HepG2 (cell line): ENCODE results near the gene SMIM36. TPM values are rescaled to one million over a fixed set of nuclear protein-coding genes. Genes with fewer than 3 reads are reported as not detected.
A peak's percentile ranks its signal among the peaks of the same experiment; 100 is the strongest.

Experiments used
- ETS1 ChIP-seq: sonication (generic); formaldehyde crosslinking; IDR thresholded peaks from 2 replicates; pipeline ENCODE4 v1.4.0; 2020; ENCODE audit warnings: missing genetic modification reagents
- FOSL1 ChIP-seq: sonication (generic); formaldehyde crosslinking; IDR thresholded peaks from 2 replicates; pipeline ENCODE4 v1.9.0; 2021; ENCODE audit warnings: missing genetic modification reagents, borderline replicate concordance
- GATA4 ChIP-seq: sonication (generic); IDR thresholded peaks from 2 replicates; pipeline ENCODE4 v1.6.1; 2016; ENCODE audit warnings: antibody characterized with exemption, low read depth, borderline replicate concordance
- HDAC1 ChIP-seq: sonication (generic); formaldehyde crosslinking; IDR thresholded peaks from 2 replicates; pipeline ENCODE4 v1.5.1; 2020; ENCODE audit warnings: mild to moderate bottlenecking, missing genetic modification reagents
- HIVEP1 ChIP-seq: sonication (generic); formaldehyde crosslinking; IDR thresholded peaks from 2 replicates; pipeline ENCODE4 v1.4.0; 2020; ENCODE audit warnings: mild to moderate bottlenecking, missing genetic modification reagents
- KDM4B ChIP-seq: sonication (generic); formaldehyde crosslinking; IDR thresholded peaks from 2 replicates; pipeline ENCODE4 v1.4.0; 2020; ENCODE audit warnings: missing genetic modification reagents
- MAZ ChIP-seq, 2 experiments: sonication (generic) in 1 of 2; formaldehyde crosslinking in 1 of 2; IDR thresholded peaks; 2 replicates each; pipeline versions ENCODE4 v1.5.0 to v1.6.1; 2012 to 2020; ENCODE audit warnings: low read depth in 2 of 2, mild to moderate bottlenecking in 2 of 2, borderline replicate concordance in 1 of 2, improper control_type of control experiment in 1 of 2, low read length in 1 of 2, missing genetic modification reagents in 1 of 2, moderate library complexity in 1 of 2
- NBN ChIP-seq: fragments of 450-650 bp; conservative IDR thresholded peaks from 2 replicates; pipeline ENCODE4 v1.6.1; 2017
- NFIC ChIP-seq: IDR thresholded peaks from 2 replicates; pipeline ENCODE4 v1.6.1; 2012; ENCODE audit warnings: mild to moderate bottlenecking, low read length, inconsistent platforms
- PCBP1 ChIP-seq: fragments of 200-400 bp; formaldehyde crosslinking; IDR thresholded peaks from 2 replicates; pipeline ENCODE4 v1.6.1; 2017; ENCODE audit warnings: mild to moderate bottlenecking, low read depth, low read length, borderline replicate concordance
- PRDM15 ChIP-seq: sonication (generic); formaldehyde crosslinking; IDR thresholded peaks from 2 replicates; pipeline ENCODE4 v1.4.0; 2020; ENCODE audit warnings: missing genetic modification reagents
- TBL1XR1 ChIP-seq: fragments of 150-350 bp; IDR thresholded peaks from 2 replicates; pipeline ENCODE4 v1.6.1; 2014; ENCODE audit warnings: borderline replicate concordance, low read length; ENCODE audit not compliant: partially characterized antibody
- ZFP36 ChIP-seq: fragments of 150-350 bp; IDR thresholded peaks from 2 replicates; pipeline ENCODE4 v1.6.1; 2018; ENCODE audit warnings: borderline replicate concordance, low read length, low read depth; ENCODE audit not compliant: partially characterized antibody
- ZNF160 ChIP-seq: sonication (generic); formaldehyde crosslinking; IDR thresholded peaks from 2 replicates; pipeline ENCODE4 v1.8.0; 2022; ENCODE audit warnings: mild to moderate bottlenecking, inconsistent platforms, missing genetic modification reagents
- ZNF180 ChIP-seq: sonication (generic); formaldehyde crosslinking; IDR thresholded peaks from 2 replicates; pipeline ENCODE4 v1.4.0; 2020; ENCODE audit warnings: low read depth, missing genetic modification reagents, borderline replicate concordance
- ZNF3 ChIP-seq: IDR thresholded peaks from 2 replicates; pipeline ENCODE4 v1.7.0; 2017; ENCODE audit warnings: inconsistent platforms
- ZNF335 ChIP-seq: sonication (generic); formaldehyde crosslinking; IDR thresholded peaks from 2 replicates; pipeline ENCODE4 v1.4.0; 2020; ENCODE audit warnings: missing genetic modification reagents
- ZNF629 ChIP-seq: sonication (generic); formaldehyde crosslinking; conservative IDR thresholded peaks from 2 replicates; pipeline ENCODE4 v1.5.0; 2020; ENCODE audit warnings: missing genetic modification reagents
- ZNF841 ChIP-seq: sonication (generic); formaldehyde crosslinking; IDR thresholded peaks from 2 replicates; pipeline ENCODE4 v1.8.1; 2023; ENCODE audit warnings: missing genetic modification reagents, borderline replicate concordance
- ZSCAN9 ChIP-seq: IDR thresholded peaks from 2 replicates; pipeline ENCODE4 v1.6.1; 2016; ENCODE audit warnings: borderline replicate concordance
- polyA plus RNA-seq, 8 experiments: library from polyadenylated mRNA; depleted of rRNA in 3 of 8; stranded (reverse) in 7 of 8; unstranded in 1 of 8; fragments of >200 nt; fragmentation: Illumina TruSeq in 4 of 8; extraction: Trizol in 4 of 8; gene quantifications; 2 replicates each; pipeline versions ENCODE4 v1.2.1 to v1.2.3, GENCODE V29; 2011 to 2016; ENCODE audit warnings: low read depth in 4 of 8, missing spikeins in 1 of 8, mixed read lengths in 1 of 8; ENCODE audit not compliant: insufficient read depth in 1 of 8
- total RNA-seq, 5 experiments: library from RNA; depleted of rRNA; stranded (reverse); fragments of >200 nt; fragmentation: Illumina TruSeq; extraction: Trizol; gene quantifications; 2 replicates each; pipeline ENCODE4 v1.2.3, GENCODE V29; 2016; ENCODE audit warnings: low read depth in 1 of 5
- TF ChIP-seq, protein P1 (sequence below), 2 experiments: sonication (generic) in 1 of 2; formaldehyde crosslinking in 1 of 2; IDR thresholded peaks; 2 replicates each; pipeline versions ENCODE4 v1.5.1 to v1.6.1; 2011 to 2020; ENCODE audit warnings: borderline replicate concordance in 1 of 2, low read depth in 1 of 2, low read length in 1 of 2, mild to moderate bottlenecking in 1 of 2, missing genetic modification reagents in 1 of 2, moderate library complexity in 1 of 2
- TF ChIP-seq, protein P2 (sequence below): sonication (generic); formaldehyde crosslinking; IDR thresholded peaks from 2 replicates; pipeline ENCODE4 v1.4.0; 2020; ENCODE audit warnings: missing genetic modification reagents, low read depth, mild to moderate bottlenecking, borderline replicate concordance

SMIM36 gene
- total and polyA plus RNA-seq, 2 of the 13 experiments (the other 11 are each of a cell fraction or from before 2014, with no cell fraction given), result not detected

DNA sequence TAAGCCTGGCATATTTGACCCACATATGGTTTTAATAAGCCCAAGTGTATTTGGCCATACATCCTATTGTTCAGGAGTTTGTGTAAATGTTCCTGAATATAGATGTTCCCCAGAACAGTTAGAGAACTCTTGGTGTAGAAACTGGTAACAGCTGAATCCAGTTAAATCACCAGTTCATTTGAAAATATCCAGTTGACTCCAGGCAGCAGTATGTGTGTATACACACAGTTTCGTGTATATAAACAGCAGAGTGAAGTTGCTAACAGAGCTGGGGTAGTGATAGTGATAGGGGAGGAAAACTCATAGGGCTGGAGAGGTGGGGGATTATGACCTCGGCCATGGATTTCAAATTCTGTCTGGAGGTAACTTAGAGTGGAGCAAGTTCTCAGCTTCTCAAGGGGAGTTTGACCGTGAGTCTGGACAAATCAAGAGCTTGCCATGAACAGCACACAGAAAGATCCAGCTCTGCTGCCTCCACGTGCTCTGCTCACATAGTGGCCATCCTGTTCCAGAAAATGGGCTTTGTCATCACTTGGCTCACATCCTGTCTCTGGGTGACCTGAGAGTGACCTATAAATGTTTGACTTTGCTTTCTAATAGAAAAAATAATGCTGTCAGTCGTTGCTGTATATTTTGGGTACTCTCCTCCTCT is 59.0 kb downstream of the SMIM36 start (continued):
- no peak for TF ChIP-seq NBN
- TF ChIP-seq, protein P1, sequence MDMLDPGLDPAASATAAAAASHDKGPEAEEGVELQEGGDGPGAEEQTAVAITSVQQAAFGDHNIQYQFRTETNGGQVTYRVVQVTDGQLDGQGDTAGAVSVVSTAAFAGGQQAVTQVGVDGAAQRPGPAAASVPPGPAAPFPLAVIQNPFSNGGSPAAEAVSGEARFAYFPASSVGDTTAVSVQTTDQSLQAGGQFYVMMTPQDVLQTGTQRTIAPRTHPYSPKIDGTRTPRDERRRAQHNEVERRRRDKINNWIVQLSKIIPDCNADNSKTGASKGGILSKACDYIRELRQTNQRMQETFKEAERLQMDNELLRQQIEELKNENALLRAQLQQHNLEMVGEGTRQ (IDR thresholded peaks at IDR 0.05; ENCODE audit: low read depth, low read length), result no peak
- TF ChIP-seq, protein P1 (CRISPR knock-in tag; IDR thresholded peaks at IDR 0.05; ENCODE audit: borderline replicate concordance), result no peak
- TF ChIP-seq ETS1 (CRISPR knock-in tag), result no peak
- TF ChIP-seq ZNF180 (CRISPR knock-in tag), result no peak
- TF ChIP-seq ZSCAN9, result peak; percentile 68; the same call in 1 of the 2 replicates
- no peak for TF ChIP-seq ZNF841 (CRISPR knock-in tag)
- no peak for TF ChIP-seq ZFP36
- no peak for TF ChIP-seq ZNF160 (CRISPR knock-in tag)
- 0 out of 2 replicates have a peak, but pooled peaks have one; percentile 14 for TF ChIP-seq KDM4B
- no peak for TF ChIP-seq MAZ (IDR thresholded peaks at IDR 0.05; ENCODE audit: borderline replicate concordance, low read depth, low read length)
- no peak for TF ChIP-seq MAZ (CRISPR knock-in tag; IDR thresholded peaks at IDR 0.05; ENCODE audit: low read depth)
- TF ChIP-seq NFIC, result peak; percentile 72; the same call in 1 of the 2 replicates
- TF ChIP-seq ZNF629 (CRISPR knock-in tag), result no peak
- TF ChIP-seq GATA4, result no peak
- no peak for TF ChIP-seq PRDM15 (CRISPR knock-in tag)
- no peak for TF ChIP-seq ZNF335
- no peak for TF ChIP-seq HIVEP1 (CRISPR knock-in tag)
- TF ChIP-seq FOSL1 (CRISPR knock-in tag), result no peak
- TF ChIP-seq ZNF3, result no peak
- TF ChIP-seq, protein P2, sequence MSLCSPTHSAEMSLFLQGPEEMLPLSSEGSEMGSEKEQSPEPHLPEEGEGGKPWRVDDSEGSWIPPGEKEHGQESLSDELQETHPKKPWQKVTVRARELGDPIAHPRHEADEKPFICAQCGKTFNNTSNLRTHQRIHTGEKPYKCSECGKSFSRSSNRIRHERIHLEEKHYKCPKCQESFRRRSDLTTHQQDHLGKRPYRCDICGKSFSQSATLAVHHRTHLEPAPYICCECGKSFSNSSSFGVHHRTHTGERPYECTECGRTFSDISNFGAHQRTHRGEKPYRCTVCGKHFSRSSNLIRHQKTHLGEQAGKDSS (CRISPR knock-in tag), result no peak
- TF ChIP-seq PCBP1, result no peak
- TF ChIP-seq TBL1XR1, result no peak
- no peak for TF ChIP-seq HDAC1
